ENCODE measurements around the gene ID2.

- TF ChIP-seq CTCF (IDR thresholded peaks at IDR 0.05 in 2 of 3, conservative IDR thresholded peaks at IDR 0.05 in 1 of 3; ENCODE audit: borderline replicate concordance in 1 of 3, insufficient read depth in 1 of 3, low read depth in 2 of 3, low read length in 2 of 3), result no peak
- TF ChIP-seq POLR2AphosphoS5 (IDR thresholded peaks at IDR 0.05; ENCODE audit: low read depth, low read length), result no peak
- no peak for TF ChIP-seq SIN3A (IDR thresholded peaks at IDR 0.05; ENCODE audit: low read depth)
- TF ChIP-seq MAX (IDR thresholded peaks at IDR 0.05), result no peak
- no peak for TF ChIP-seq REST (IDR thresholded peaks at IDR 0.05; ENCODE audit: low read depth)
- TF ChIP-seq POLR2A (IDR thresholded peaks at IDR 0.05; ENCODE audit: borderline replicate concordance, extremely low read depth, insufficient read depth, insufficient read length), result no peak
- TF ChIP-seq CEBPB (IDR thresholded peaks at IDR 0.05; ENCODE audit: low read depth), result no peak
- no peak for TF ChIP-seq CBX3 (IDR thresholded peaks at IDR 0.05; ENCODE audit: low read depth)
- TF ChIP-seq RAD21 (IDR thresholded peaks at IDR 0.05; ENCODE audit: low read depth), result no peak
- TF ChIP-seq EZH2 (IDR thresholded peaks at IDR 0.05), result no peak
Measured at GRCh38 chr2:8649718-8650117, 32.1 kb upstream of the ID2 start.
